Measurements from ENCODE around the gene ASPHD1.
"Not testable (repeated sequence)": the region's sequence is repeated elsewhere in the genome, so short reads cannot be mapped to it uniquely, and the experiment has no call there.

ASPHD1 gene

DNA sequence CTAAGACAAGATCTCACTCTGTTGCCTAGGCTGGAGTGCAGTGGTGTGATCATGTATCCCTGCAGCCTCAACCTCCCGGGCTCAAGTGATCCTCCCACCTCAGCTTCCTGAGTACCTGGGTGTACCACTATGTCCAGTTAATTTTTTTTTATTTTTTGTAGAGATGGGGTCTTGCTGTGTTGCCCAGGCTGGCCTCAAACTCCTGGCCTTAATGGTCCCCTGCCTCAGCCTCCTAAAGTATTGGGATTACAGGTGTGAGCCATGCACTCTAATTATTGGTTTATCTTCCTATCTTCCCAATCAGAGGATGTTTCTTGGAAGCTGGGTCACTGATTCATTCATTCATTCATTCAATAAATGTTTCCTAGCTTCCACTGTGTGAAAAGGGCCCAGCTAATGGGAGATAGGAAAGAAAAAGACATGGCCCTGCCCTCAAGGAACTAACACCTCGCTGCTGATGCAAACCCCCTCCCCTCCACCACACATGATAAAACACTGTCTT is 8.5 kb downstream of the ASPHD1 start:
- DNase-seq, result no peak

DNA sequence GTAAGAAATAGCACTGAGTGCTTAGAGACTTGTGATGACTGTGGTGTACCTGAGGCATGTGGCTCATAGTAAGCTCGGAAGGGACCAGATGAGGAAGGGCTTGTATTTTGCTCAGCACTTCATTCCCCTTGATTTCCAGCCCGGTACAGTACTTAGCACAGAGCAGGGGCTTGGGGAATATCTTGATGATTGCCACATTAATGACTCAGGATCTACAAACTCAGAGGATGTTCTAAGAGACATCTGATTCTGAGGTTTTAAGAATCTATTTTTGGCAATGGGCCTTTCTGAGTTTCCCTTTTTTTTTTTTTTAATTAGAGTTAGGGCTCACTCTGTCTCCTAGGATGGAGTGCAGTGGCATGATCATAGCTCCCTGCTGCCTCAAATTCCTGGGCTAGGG is 9.1 kb downstream of the ASPHD1 start:
- DNase-seq, result no peak

DNA sequence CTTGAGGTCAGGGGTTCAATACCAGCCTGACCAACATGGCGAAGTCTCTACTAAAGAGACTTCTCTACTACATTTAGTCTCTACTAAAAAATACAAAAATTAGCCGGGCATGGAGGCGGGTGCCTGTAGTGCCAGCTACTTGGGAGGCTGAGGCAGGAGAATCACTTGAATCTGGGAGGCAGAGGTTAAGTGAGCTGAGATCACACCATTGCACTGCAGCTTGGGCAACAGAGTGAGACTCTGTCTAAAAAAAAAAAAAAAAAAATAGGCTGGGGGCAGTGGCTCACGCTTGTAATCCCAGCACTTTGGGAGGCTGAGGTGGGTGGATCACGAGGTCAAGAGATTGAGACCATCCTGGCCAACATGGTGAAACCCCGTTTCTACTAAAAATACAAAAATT is 9.6 kb downstream of the ASPHD1 start:
- not testable (repeated sequence) for DNase-seq

DNA sequence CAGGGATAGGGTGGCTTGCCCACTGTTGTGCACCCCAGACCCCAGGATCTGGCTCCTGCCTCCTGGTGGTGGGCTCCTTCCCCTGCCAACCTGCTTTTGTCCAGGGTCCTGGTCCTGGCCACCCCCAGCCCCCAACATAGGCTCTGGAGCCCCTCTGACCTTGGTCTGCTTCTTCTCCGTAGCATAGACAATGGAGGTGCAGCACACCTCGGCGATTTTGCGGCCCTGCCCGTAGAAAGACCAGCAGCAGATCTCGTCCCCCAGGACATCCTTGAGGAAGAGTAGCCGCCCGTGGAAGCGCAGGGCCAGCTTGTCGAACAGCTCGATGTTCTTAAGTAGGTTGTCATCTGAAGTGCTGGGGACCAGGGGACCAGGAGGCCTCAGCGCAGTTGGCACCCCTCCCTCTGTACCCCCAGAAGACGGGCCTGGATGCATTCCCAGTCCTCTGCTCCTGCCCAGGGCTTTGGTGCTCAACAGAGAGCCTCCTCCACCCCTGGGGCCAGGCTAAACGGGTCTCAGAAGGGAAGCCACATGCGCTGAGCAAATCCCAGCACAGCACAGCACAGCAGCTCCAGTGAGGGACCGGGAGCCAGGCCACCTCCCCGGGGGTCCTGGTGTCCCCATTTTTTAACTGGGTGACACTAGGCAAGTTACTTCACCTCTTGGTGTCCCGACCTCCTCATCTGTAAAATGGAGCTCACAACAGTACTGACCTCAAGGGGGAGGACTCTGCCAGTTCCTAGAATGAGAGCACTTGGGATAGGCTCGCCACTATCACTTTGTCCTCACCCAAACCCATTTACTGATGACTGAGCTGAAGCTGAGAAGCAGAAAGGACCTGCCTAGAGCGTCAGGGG is 10.8 kb downstream of the ASPHD1 start:
- DNase-seq, result no peak

DNA sequence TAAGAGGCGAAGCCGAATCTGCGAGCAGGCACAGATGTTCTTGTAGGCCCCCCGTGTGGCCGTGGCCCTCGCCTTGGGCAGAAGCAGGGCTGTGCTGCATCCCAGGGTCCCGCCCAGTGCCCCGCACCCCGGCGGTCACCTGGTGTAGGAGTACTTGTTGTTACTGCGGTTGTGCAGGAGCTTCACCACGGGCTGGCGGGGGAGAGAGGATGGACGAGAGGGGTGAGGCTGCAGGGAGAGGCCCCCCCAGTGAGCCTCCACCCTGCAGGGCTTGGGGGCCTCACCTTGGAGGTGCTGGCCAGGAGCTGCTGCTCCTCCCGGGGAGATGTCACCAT is 11.4 kb downstream of the ASPHD1 start:
- no peak for DNase-seq

DNA sequence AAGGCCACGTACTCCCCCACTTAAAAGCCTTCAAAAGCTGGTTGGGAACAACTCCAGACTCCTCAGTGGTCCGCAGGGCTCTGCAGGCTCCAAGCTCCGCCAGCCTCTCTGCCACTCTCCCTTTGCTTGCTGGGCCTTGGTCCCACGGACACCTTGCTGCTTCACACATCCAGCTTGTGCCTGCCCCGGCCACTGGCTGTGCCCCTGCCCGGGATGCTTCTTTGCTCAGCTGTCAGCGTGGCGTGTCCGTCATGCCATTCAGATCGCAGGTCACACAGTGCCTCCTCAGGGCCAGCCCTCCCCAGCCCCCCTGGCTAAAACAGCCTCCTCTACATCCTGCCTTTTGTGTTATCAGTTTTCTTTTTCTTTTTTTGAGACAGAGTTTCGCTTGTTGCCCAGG is 11.8 kb downstream of the ASPHD1 start:
- DNase-seq, result no peak

DNA sequence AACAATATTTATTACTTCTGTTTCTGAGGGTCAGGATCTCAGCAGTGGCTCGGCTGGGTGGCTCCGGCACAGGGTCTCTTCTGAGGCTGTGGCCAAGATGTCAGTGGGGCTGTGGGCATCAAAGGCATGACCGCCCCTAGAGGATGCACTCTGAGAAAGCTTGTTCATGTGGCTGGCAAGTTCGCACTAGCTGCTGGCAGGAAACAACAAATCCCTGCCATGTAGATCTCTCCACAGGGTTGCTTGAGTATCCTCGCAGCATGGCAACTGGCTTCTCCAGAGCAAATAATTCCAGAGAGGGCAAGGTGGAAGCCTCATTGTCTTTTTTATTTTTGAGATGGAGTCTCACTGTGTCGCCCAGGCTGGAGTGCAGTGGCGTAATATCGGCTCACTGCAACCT is 13.2 kb downstream of the ASPHD1 start:
- no peak for DNase-seq

DNA sequence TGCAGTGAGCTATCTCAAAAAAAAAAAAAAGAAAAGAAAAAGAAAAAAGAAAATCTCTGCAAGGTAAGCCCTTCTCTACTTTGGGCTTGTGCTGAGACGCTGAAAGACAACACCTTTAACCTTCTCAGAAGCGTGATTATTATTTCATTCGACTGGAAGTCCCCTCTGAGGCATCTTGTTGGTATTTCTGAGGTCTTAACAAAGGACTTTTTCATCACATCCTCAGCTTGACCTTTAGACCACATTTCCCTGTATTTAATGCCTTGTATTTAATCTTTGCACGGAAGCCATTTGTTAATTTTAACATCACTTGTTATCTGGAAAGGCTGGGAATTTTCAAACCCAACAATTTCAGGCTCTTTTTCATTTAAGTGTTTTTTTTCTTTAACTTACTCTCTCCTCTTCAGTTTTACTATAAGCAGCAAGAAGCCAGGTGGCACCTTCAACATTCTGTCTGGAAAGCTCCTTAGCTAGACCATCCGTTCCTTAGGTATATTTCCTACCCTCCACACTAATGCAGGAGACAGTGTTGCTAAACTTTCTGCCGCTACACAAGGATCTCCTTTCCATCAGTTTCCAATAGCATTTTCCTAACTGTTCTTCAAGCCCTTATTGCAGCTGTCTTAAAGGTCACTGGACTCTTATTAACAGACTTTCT is 15.4 kb downstream of the ASPHD1 start:
- DNase-seq, result no peak

DNA sequence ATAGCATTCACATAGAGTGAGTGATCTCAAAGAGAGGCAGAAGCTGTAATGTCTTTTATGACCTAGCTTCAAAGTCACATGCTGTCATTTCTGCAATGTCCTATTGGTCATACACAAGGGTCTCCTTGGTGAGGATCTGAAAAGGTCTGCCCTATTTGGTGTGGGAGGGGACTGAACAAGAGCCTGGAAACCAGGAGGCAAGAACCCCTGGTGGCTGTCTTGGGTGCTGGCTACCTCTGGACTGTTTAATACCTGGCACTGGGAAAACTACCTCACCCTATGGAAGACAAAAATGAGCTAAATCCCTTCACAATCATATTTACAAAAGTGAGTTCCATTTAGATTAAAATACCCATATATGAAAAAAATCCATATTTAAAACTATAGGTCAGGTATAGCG is 16.7 kb downstream of the ASPHD1 start:
- DNase-seq, result no peak

DNA sequence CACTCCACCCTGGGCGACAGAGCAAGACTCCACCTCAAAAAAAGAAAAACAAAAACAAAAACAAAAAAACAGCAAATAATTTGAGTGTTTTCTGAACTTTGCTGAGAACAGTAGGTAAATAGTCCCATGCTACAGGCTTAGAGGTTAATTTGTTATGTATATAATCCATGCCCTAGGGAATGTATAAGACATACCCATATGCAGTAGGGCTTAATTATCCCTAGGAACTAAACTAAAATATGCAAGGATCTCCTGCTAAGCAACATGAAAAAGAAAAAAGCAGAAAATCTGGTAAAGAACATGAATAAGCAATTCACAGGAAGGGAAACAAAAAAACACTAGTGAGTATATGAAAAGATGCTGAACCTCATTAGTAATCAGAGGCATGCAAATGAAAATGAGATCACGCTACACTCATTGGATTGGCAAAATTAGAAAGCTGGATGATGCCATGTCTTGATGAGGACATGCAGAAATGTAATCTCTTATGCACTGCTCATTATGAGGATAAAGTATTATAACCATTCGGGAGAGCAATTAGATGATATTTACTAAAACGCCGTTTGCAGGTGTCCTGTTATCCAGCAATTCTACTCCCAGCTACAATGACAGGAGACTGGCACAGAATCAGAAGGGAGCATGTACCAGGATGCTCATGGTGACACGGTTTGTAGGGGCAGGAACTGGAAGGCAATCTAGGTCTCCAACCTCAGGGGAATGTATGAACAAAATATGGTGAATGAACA is 20.2 kb downstream of the ASPHD1 start:
- no peak for DNase-seq

DNA sequence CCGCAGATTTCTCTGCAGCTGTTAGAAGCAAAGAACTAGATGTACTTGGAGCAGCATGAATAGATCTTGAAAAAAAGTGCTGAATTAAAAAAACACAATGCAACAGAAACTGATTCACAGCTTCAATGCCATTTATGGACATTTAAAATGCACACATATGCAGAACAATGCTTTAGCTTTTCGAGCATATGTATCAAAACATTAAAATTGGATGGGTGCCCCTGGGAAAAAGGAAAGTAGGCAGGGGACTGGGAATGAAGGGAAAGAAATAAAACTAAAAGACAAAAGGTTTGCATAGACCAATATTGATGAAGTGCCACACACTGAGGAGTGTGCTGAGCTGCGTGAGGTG is 20.7 kb downstream of the ASPHD1 start:
- DNase-seq, result no peak

DNA sequence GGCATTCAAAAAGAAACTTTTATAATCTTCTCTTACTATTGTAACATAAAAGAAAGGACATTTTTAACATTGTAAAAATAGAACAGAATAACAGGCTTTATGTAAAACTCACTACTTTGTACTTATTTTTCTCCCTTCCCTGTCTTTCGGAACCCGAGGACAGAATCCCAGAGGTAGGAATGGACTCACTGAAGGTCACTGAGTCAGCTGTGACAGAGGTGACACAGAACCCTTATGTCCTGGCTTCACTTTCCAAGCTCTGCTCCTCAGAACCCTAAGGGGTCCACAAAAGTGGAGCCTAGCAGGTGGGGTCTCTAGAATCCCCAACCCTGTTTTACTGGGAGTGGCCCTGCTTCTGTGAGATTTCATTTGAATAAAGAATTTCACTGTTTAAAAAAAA is 22.0 kb downstream of the ASPHD1 start:
- DNase-seq, result no peak

DNA sequence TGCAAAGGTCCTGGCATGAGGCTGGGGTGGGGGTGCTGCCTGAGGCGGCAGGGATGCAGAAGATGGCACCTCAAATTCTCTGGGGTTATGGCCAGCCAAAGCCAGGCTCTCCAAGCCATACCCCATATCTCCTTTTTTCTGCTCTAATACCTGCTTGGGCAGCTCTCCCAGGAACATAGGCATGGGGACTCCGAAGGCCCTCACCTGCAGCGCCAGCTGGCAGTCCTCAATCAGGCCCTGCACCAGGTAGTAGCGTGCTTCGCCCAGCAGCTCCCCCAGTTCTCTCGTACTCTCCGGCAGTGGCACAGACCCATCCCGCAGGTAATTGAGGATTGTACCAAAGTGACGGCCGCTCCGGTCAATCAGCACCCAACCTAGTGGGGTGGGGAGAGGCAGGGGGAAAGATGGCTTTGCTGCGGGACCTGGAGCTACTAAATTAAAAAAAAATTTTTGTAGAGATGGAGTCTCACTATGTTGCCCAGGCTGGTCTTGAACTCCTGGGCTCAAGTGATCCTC is 22.8 kb downstream of the ASPHD1 start:
- DNase-seq, result no peak

DNA sequence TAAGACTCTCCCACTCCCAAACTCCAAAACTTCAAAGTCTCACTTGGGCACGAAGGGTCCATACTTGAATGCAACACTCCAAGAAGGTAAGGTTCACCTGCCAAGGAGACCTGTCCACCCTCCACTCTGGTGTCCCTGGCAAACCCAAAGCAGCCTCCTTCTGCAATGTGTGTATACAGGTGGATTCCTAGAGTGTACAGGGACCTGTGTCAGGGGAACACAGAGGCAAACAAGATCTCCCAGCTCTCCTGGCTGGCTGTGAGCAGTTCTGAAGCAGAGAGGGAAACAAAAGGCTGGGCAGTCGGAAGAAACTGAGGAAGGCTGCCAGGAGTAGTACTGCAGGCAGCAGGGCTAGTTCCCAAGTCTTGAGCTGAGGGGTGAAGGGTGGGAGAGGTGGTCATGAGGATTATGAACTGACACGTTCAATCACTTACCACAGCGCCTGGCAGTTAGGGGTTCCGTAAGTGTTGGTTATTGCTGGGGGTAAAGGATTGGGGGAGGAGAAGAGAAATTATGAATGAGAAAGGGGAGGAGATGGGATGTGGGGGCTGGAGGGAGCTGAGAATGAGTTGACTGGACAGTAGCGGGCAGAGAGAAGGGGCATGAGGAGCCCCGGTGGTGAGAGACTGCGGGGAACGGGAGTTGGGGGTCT is 24.9 kb downstream of the ASPHD1 start:
- DNase-seq, result no peak

DNA sequence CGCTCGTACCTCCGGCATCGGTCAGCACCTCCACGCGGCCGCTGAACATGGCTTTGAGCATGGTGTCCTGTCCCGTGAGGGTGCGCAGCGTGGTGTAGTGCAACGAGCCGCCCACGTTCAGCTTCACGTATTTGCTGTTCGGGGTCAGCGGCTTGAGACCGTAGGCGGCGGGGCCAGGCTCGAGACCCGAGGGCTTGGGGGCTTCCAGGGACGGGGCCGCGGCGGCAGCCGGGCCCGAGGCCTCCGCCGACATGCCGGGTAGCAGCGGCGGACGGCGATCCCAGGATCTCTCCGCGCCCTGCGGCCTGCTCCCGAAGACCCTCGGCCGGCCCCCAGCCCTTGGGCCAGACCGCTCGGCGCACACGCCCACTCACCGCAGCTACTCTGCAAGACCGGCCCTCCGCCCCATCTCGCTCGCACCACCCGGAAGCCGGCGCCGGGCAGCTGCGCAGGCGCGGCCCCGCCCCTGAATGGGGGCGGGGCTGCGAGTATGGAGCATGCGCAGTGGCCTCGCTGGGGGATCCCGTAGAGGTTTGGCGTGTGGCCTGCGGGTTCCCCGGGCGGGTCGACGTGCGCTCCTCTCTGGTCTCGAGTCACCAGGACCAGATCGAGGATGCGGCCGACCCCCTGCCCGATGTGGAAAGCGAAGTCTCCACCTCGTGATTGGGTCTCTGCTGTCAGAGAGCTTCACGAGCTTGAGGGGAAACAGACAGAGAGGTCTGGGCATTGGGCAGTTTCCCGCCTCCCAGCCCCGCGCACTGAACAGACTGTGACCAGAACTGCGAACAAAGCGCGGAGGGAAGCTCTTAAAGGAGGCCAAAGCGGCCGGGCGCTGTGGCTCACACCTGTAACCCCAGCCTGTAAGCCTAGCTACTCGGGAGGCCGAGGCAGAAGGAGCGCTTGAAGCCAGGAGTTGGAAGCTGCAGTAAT is 25.8 kb downstream of the ASPHD1 start, which contains the start of gene KCTD13:
Gene KCTD13 (minus strand): TSS at position 446 of the 930 bp plus-strand sequence. CDS start 193 bp downstream, at position 253.
- DNase-seq, result peak; percentile 42

DNA sequence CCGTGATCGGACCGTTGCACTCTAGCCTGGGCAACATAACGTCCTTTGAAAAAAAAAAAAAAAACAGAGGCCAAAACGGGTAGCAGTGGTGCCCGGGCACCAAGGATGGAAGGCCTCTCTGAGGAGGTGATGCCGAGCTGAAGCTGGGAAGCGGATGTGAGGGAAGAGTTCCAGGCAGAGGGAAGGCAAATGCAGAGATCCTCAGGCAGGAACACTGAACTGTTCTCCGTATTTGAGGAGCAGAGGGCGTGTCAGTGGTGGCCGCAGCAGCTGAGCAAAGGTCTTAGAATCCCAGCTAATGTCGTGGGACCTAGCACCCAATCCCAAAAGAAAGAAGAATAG is 26.4 kb downstream of the ASPHD1 start:
- DNase-seq, result no peak

DNA sequence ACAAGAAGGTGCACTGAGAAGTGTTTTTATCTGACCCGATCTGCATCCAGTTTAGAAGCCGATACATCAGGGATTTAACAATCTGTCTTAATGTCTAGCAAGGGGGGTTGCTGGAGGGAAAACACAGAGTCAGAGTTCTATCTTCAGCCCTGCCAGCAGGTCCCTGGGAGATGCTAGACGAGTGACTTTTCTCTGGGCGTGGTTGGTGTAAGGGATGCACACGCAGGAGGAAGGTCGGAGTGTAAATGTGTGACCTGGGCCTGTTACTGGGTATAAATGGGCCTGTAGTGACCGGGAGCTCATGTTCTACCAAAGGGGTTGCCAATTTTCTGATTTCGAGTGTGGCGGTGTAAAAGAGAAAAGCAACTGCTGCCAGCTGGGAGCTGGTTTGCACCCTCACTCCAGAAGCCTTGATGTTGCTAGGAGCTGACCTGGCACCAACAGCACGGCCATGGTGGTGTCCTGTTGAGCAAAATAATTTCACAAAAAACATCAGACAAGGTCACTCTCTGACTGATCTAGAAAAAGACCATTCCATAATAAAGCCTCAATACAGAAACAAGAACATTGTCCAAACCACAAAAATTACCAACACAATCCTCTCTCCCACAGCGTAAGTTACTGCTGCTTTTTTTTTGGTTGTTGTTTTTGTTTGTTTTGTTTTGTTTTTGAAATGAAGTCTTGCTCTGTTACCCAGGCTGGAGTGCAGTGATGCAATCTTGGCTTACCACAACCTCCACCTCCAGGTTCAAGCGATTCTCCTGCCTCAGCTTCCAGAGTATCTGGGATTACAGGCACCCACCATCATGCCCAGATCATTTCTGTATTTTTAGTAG is 27.0 kb downstream of the ASPHD1 start:
- no peak for DNase-seq

DNA sequence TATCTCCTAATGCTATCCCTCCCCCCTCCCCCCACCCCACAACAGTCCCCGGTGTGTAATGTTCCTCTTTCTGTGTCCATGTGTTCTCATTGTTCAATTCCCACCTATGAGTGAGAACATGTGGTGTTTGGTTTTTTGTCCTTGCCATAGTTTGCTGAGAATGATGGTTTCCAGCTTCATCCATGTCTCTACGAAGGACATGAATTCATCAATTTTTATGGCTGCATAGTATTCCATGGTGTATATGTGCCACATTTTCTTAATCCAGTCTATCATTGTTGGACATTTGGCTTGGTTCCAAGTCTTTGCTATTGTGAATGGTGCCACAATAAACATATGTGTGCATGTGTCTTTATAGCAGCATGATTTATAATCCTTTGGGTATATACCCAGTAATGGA is 31.5 kb downstream of the ASPHD1 start:
- not testable (repeated sequence) for DNase-seq

DNA sequence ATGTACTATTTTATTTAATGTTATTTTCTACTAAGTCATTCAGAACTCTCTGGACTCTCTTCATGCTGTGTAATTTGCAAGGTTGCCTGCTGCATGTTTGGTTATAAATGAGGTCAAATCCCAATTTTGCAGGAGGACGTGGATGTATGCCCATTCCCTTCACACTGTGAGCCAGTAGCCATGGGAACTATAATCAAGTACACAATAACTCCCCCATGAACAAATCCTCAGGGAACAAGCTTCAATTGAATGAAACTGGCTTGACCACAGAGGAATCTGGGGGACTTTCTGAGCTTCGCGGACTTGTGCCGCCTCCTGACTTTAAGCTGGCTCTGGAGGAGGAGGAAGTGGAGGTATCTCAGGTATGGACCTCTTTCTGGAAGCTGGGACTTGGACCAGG is 40.4 kb downstream of the ASPHD1 start:
- DNase-seq, result no peak

DNA sequence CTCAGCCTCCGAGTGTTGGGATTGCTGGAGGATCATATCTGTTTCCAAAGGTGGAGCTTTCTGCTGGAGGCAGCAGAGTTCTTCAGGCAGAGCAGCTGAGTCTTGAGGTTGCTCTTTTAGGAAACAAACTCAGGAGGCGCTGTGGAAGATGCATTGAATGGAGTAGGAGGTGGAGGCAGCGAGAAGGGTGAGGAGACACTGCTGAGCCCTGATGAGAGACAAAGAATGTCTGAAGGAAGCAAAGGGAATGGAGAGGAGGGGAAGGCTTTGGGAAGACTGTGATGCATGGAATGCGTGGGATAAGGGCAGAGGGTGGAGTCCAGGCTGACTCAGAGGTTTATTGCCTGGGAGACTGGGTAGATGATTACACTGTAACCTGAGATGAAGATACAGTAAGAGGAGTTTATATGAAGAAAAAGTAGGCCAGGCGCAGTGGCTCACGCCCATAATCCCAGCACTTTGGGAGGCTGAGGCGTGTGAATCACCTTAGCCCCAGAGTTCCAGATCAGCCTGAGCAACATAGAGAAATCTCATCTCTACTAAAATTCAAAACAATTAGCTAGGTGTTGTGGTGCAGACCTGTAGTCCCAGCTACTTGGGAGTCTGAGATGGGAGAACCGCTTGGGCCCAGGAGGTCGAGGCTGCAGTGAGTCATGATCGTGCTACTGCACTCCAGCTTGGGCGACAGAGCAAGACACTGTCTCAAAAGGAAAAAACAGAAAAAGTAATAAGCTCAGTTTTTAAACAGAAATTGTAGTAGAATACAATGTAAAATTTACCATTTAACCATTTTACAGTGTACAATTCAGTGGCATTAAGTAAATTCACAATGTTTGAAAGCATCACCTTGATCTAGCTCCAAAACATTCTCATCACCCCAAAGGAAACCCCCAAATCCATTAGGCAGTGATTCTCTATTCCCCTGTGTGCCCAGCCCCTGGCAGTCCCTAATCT is 43.8 kb downstream of the ASPHD1 start:
- no peak for DNase-seq
